HG03280 (cell line): Measurements from ENCODE around the gene RAPGEF1.
"Not testable (repeated sequence)": the region's sequence is repeated elsewhere in the genome, so short reads cannot be mapped to it uniquely, and the experiment has no call there.

ENCODE experiments used
- ATAC-seq: cut with Tn5 transposase; IDR thresholded peaks from one replicate; pipeline ENCODE4 v1.9.1; 2021; ENCODE audit warnings: mild to moderate bottlenecking, moderate library complexity; ENCODE audit not compliant: unreplicated experiment

Gene RAPGEF1

GRCh38 chr9:131575946-131576853 lies 163.7 kb downstream of the RAPGEF1 start:
- no peak for ATAC-seq

DNA sequence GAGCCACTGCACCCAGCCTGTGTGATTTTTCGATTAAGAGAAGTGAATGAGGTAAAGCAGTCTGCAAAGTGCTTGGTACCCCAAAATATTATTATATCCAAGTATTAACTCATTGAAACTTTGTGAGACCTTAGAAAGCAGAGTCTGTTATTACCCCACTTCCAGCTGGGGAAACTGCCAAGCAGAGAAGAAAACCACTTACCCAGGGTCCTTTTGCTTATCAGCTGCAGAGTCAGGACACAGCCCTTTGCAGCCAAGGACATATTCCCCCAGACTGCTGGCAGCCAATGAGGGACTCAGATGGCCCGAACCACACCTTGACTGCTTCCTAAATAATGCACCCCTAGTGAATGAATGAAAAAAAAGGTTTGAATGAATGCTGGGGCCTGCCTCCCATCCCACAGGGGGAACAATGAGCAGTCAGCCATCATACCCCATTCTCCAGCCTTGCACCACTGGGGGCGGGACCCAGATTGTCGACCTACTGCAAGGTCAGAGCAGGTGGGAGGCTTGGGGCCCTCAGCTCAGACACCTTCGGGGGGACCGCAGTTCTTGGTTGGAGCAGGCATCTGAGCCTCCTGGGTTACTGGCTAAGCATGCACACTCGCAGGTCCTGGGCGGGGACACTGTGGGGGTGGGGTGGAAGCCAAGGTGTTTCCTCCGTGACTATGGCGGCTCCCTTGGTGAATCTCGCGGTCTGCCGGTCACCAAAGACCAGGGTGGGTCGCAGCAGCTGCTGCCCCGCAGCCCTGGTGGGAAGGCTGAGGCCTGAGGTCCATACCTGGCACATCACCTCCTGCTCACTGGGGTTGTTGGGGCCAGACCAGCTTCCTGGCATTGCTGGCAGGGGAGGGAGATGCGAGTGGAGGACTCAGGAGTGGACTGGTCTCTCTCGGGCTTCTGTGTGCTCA lies 164.9 kb downstream of the RAPGEF1 start:
- ATAC-seq = no peak

DNA sequence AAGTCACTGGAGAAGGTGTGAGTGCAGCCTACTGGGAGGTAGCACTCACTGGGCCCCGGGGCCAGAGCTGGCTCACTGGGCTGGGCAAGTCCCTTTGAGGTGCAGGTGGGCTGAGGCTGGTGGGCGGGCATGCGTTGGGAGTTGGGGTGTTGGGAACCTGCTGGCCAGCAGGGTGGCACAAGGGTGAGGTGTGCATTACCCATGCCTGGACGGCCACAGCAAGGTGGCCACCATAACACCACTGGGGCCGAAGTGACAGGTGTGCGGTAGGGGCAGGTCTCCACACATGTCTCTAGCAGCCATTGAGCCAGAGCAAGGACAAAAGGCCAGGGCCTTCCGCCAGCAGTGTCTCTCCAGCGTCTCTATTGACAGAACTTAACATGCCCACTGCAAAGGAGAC lies 172.0 kb downstream of the RAPGEF1 start:
- no peak for ATAC-seq

GRCh38 chr9:131566158-131566557 lies 173.7 kb downstream of the RAPGEF1 start:
- no peak for ATAC-seq

DNA sequence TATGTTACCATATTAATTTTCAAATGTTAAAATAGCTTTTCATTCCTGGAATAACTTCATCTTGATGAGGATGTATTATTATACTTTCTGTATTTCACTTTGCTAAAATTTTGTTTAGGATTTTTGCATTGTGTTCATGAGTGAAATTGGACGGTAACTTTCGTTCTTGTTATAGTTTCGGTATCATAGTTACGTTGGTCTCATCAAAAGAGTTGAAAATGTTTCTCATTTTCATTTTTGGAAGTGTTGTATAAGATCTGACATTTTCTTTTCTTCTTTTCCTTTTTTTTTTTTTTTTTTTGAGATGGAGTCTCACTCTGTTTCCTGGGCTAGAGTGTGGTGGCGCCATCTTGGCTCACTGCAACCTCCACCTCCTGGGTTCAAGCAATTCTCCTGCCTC lies 174.5 kb downstream of the RAPGEF1 start:
- ATAC-seq = no peak

DNA sequence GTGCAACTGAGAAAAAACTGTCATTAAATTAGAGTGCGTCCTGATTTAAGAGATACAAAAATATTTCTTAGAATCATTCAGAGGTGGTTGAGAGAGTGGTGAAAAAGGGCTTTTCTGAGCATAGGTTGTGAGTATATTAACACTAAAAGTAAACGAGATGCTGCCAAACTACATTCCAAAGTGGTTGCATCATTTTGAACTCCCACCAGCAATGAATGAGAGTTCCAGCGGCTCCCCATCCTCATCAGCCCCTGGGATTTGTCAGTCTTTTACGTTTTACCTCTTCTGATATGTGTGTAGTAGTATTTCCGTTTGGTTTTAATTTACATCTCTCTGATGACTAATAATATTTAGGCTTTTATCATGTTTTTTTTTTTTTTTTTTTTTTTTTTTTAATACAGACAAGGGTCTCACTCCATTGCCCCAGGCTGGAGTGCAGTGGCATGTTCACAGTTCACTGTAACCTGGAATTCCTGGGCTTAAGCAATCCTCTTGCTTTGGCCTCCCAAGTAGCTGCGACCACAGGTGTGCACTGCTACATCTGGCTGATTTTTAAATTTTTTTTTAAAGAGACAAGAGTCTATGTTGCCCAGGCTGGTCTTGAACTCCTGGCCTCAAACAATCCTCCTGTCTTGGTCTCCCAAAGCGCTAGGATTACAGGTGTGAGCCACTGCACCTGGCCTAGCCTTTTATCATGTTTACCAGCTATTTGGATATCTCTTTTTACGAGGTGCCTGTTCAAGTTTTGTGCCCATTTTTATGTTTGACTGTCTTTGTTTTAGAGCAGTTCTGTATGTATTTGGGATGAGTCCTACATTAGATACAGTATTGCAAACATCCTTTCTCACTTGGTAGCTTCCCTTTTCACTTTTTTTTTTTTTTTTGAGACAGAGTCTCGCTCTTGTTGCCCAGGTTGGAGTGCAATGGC lies 177.6 kb downstream of the RAPGEF1 start:
- no peak for ATAC-seq

- no peak for ATAC-seq
These were observed 180.4 kb downstream of the RAPGEF1 start for GRCh38 chr9:131559421-131560000.

- ATAC-seq = no peak
These were observed 181.9 kb downstream of the RAPGEF1 start for GRCh38 chr9:131557855-131558548.

- no peak for ATAC-seq
These were observed 183.8 kb downstream of the RAPGEF1 start for GRCh38 chr9:131555841-131556673.

- ATAC-seq = no peak
These were observed 185.0 kb downstream of the RAPGEF1 start for GRCh38 chr9:131554843-131555351.

DNA sequence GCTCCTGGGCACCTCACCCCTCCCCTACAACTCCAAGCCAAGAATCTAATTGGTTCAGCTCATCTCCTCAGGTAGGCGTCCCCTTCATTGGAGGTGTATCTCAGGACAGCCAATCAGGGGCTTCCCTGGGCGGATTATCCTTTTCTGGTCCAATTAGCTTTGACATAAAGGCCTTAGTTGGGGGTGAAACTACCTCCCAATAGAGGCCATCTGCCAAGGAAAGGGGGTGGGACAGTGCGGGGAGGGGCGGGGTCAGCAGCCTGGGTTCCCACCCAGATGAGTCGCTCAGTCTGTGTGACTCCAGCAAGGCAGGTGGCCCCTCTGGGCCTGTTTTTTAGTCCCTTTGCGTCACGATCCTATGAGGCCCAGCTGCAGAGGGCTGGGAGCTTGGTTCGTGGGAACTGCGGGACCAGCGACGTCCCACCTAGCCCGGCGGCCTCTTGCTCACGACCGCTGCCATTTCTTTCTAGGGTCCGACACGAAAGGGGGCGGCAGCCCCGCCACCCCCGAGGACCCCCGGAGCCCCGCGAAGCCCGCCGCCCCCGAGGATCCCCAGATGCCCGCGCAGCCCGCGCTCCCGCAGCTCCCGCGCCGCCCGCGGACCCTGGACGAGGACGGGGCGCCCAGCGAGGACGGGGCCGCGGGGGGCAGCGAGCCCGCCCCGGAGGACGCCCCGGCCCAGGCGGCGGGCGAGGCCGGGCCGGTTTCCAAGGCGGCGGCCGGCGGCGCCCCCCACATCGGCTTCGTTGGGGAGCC lies 185.6 kb downstream of the RAPGEF1 start:
- ATAC-seq = no peak

DNA sequence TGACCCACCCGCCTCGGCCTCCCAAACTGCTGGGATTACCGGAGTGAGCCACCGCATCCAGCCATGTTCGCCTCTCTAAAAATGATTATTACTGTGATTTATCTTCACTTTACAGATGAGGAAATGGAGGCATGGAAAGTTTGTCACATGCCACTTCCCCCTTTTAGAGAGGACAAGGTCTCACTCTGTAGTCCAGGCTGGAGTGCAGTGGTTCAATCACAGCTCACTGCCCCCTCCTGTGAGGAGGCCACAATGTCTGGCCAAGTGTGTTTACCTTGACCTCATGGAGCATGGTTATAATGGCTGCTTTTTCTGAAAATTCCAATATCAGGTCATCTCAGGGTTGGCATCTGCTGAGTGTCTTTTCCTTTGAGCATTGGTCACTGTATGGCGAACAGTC lies 187.8 kb downstream of the RAPGEF1 start:
- no peak for ATAC-seq

- ATAC-seq = not testable (repeated sequence)
These were observed 189.4 kb downstream of the RAPGEF1 start for GRCh38 chr9:131550465-131550864.

DNA sequence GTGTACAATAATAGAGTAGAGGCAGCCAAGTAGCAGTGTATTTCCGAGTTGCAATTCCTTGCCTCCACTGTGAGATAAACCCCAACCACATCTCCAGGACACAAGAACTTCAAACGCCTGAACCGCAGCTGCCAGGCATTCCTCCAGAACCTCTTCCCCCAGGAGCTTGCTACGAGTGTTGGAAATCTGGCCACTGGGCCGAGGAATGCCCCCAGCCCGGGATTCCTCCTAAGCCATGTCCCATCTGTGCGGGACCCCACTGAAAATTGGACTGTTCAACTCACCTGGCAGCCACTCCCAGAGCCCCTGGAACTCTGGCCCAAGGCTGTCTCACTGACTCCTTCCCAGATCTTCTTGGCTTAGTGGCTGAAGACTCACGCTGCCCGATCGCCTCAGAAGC lies 190.7 kb downstream of the RAPGEF1 start:
- ATAC-seq = not testable (repeated sequence)

DNA sequence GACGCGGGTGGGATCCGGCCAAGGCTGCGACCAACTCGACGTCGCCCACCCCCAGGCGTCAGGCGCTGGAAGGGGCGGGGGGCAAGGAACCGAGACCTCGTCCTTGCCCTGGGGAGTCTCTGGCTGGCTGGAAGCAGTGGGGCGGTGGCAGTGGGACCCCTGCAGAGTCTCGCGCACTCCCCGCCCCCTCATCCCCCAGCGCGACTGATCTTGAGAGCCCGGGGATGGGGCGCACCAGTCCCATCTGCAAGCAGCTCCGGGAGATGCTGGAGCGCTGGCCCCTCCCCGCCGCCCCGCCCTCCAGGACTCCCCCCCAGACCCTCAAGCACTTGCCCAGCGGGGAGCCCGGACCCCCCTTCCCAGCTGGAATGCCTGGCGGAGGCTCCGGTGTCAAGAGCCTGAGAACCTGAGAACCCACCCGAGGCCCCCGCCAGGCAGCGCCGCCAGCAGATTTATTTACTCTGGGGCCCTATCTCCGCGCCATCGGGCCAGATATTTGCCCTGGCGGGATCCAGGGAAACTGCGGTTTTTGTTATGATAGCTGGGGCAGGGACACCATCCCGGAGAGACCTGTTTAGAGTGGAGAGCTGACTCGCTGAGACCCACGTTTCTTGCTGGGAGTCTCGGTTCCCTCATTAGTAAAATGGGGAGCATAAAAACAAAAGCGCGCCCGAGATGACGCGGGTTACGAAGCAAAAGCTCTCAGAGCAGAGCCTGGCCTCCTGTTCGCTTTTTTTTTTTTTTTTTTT lies 193.4 kb downstream of the RAPGEF1 start:
- no peak for ATAC-seq

DNA sequence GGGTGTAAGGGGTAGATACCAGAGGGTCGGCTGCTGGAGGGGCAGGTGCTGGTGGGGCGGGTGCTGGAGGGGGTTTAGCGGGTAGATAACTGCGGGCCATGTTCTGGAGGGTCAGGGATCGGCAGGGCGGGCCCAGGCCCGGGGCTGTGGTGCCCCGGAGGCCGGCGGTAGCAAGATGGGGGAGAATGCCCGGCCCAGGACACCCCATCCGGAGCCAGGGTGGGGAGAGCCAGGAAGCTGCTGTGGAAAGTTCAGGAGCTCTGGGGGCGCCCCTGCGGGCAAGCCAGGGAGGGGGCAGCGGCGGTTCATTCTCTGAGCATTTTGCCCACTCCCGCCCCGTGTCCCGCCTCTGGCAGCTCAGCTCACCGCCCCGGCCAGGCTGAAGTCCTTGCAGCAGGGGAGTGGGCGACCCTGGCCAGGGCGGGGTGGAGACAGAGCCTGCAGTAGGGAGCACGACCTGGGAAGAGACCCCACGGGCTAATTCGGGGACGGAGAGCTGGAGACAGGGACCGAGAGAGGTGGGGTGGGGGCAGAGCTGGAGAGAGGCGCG lies 194.0 kb downstream of the RAPGEF1 start:
- no peak for ATAC-seq
